Measurements from ENCODE around the gene SUN2.

DNA sequence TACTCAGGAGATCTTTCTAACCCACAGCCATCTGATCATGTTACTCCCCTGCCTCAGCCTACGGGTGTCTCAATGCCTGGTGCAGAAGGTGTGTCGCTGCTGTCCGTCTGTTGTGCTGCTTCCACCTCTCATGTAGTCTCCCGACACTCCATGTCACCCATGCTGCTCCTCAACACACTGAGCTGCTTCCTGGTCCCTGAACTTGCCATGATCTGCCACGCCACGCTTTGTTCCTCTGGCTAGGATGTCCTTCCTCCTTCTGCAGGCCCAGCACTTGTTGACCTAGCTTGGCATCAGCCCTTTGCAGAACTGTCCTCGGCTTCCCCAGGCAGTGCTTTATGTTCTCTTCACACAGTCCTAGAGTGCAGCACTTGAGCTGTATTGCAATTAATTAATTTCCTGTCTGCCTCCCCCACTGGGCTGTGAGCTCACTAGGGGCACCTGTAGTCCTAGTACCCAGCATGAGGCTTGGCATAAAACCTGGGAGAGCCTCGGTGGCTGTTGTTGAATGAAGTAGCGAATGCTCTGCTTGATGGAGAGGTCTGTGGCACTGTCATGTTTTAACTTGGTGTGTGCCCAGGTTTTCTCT is 40.5 kb downstream of the SUN2 start:
- TF ChIP-seq SP1 (IDR thresholded peaks at IDR 0.05) (no peak), SP1 (CRISPR knock-in tag; IDR thresholded peaks at IDR 0.05) (no peak), ZNF232 (CRISPR knock-in tag; IDR thresholded peaks at IDR 0.05; ENCODE audit: borderline replicate concordance) (no peak), ZSCAN25 (CRISPR knock-in tag; IDR thresholded peaks at IDR 0.05) (no peak)
- TF ChIP-seq, protein P1, sequence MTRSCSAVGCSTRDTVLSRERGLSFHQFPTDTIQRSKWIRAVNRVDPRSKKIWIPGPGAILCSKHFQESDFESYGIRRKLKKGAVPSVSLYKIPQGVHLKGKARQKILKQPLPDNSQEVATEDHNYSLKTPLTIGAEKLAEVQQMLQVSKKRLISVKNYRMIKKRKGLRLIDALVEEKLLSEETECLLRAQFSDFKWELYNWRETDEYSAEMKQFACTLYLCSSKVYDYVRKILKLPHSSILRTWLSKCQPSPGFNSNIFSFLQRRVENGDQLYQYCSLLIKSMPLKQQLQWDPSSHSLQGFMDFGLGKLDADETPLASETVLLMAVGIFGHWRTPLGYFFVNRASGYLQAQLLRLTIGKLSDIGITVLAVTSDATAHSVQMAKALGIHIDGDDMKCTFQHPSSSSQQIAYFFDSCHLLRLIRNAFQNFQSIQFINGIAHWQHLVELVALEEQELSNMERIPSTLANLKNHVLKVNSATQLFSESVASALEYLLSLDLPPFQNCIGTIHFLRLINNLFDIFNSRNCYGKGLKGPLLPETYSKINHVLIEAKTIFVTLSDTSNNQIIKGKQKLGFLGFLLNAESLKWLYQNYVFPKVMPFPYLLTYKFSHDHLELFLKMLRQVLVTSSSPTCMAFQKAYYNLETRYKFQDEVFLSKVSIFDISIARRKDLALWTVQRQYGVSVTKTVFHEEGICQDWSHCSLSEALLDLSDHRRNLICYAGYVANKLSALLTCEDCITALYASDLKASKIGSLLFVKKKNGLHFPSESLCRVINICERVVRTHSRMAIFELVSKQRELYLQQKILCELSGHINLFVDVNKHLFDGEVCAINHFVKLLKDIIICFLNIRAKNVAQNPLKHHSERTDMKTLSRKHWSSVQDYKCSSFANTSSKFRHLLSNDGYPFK (CRISPR knock-in tag; IDR thresholded peaks at IDR 0.05; ENCODE audit: borderline replicate concordance), result no peak

All from HepG2 (cell line).